Measurements from ENCODE around the gene LRMDA. TPM values are rescaled to one million over a fixed set of nuclear protein-coding genes. Genes with fewer than 3 reads are reported as not detected.

LRMDA gene
- polyA plus RNA-seq, 1 donor (not counting 4 experiments of a cell fraction or from before 2014, with no cell fraction given): not detected

DNA sequence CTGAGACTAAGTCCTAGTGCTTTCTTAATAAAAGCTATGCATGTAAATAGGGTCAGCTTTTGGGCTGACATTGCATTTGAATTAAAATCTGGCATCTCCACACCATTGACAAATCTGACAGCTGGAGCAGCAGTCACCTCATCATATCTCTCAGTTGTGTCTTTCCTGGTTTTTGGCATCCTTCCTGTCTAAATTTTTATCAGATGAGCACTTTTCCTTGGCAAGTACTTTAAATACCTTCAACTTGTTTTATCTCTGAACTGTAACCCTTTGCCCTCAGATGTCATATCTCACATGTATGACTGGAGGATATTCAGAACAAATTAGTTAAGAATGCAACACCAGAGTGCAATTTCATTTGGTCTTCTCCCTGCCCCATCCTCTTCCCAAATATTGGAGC lies 1066.2 kb downstream of the LRMDA start:
- peaks cover 6% of the 10 kb centered on the region for H3K4me1 ChIP-seq (ENCODE audit: control insufficient read depth, extremely low read depth, insufficient read depth, low read length)
- TF ChIP-seq EZH2 (IDR thresholded peaks at IDR 0.05; ENCODE audit: low read length): no peak
- TF ChIP-seq, protein P1, sequence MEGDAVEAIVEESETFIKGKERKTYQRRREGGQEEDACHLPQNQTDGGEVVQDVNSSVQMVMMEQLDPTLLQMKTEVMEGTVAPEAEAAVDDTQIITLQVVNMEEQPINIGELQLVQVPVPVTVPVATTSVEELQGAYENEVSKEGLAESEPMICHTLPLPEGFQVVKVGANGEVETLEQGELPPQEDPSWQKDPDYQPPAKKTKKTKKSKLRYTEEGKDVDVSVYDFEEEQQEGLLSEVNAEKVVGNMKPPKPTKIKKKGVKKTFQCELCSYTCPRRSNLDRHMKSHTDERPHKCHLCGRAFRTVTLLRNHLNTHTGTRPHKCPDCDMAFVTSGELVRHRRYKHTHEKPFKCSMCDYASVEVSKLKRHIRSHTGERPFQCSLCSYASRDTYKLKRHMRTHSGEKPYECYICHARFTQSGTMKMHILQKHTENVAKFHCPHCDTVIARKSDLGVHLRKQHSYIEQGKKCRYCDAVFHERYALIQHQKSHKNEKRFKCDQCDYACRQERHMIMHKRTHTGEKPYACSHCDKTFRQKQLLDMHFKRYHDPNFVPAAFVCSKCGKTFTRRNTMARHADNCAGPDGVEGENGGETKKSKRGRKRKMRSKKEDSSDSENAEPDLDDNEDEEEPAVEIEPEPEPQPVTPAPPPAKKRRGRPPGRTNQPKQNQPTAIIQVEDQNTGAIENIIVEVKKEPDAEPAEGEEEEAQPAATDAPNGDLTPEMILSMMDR (optimal IDR thresholded peaks at IDR 0.05 in 1 of 3, IDR thresholded peaks at IDR 0.05 in 1 of 3, conservative IDR thresholded peaks at IDR 0.05 in 1 of 3; ENCODE audit: extremely low read depth in 1 of 3, insufficient read depth in 2 of 3, low read length in 3 of 3): no peak
- dilution Hi-C loops (cut with MboI; ENCODE audit: extremely low pct_ligation_motif_present, low sequenced_read_pairs): no loop called here

GRCh38 chr10:76504823-76505222 lies 1073.4 kb downstream of the LRMDA start:
- H3K4me3 ChIP-seq (ENCODE audit: control insufficient read depth in 2 of 3, extremely low read depth in 1 of 3, insufficient read depth in 2 of 3, low read depth in 1 of 3, low read length in 3 of 3): no peak overlapping the region
- FAIRE-seq (no peak), DNase-seq (ENCODE audit: low read depth, low spot score) (no peak)
- no peaks in the 10 kb centered on the region for H3K4me1 ChIP-seq (ENCODE audit: control insufficient read depth, extremely low read depth, insufficient read depth, low read length)
- no peak overlapping the region for H2AFZ ChIP-seq (ENCODE audit: control insufficient read depth, low read length)
- dilution Hi-C loops (cut with MboI; ENCODE audit: extremely low pct_ligation_motif_present, low sequenced_read_pairs): no loop called here
- no peaks in the 10 kb centered on the region for H3K9me3 ChIP-seq (ENCODE audit: control insufficient read depth, low read depth, low read length)
- H3K36me3 ChIP-seq (ENCODE audit: control insufficient read depth in 2 of 2, extremely low read depth in 1 of 2, insufficient read depth in 2 of 2, low read length in 2 of 2): no peaks in the 10 kb centered on the region
- H3K4me2 ChIP-seq (ENCODE audit: control insufficient read depth, extremely low read depth, insufficient read depth, low read depth, low read length): no peak overlapping the region
- H3K9me1 ChIP-seq (ENCODE audit: control insufficient read depth, extremely low read depth, insufficient read depth, low read length): no peaks in the 10 kb centered on the region
- no peaks in the 10 kb centered on the region for H3K79me2 ChIP-seq (ENCODE audit: control insufficient read depth, insufficient read depth, low read length)
- H4K20me1 ChIP-seq (ENCODE audit: control insufficient read depth, extremely low read depth, insufficient read depth, low read length): no peaks in the 10 kb centered on the region
- TF ChIP-seq, protein P1 (optimal IDR thresholded peaks at IDR 0.05 in 1 of 3, IDR thresholded peaks at IDR 0.05 in 1 of 3, conservative IDR thresholded peaks at IDR 0.05 in 1 of 3; ENCODE audit: extremely low read depth in 1 of 3, insufficient read depth in 2 of 3, low read length in 3 of 3): no peak
- no peak for TF ChIP-seq EZH2 (IDR thresholded peaks at IDR 0.05; ENCODE audit: low read length)
- no peak overlapping the region for H3K9ac ChIP-seq (ENCODE audit: control insufficient read depth, extremely low read depth, insufficient read depth, low read length)
- no peak overlapping the region for H3K27ac ChIP-seq (ENCODE audit: control insufficient read depth, insufficient read depth, low read length)
- no peaks in the 10 kb centered on the region for H3K27me3 ChIP-seq (ENCODE audit: control insufficient read depth, extremely low read depth, insufficient read depth, low read length)

More for the DNA sequence above, 1066.2 kb downstream of the LRMDA start:
- H3K4me3 ChIP-seq (ENCODE audit: control insufficient read depth in 2 of 3, extremely low read depth in 1 of 3, insufficient read depth in 2 of 3, low read depth in 1 of 3, low read length in 3 of 3): no peak overlapping the region
- H4K20me1 ChIP-seq (ENCODE audit: control insufficient read depth, extremely low read depth, insufficient read depth, low read length): no peaks in the 10 kb centered on the region
- no peak overlapping the region for H2AFZ ChIP-seq (ENCODE audit: control insufficient read depth, low read length)
- no peaks in the 10 kb centered on the region for H3K27me3 ChIP-seq (ENCODE audit: control insufficient read depth, extremely low read depth, insufficient read depth, low read length)
- no peak overlapping the region for H3K9ac ChIP-seq (ENCODE audit: control insufficient read depth, extremely low read depth, insufficient read depth, low read length)
- H3K9me3 ChIP-seq (ENCODE audit: control insufficient read depth, low read depth, low read length): peaks cover 4% of the 10 kb centered on the region
- no peak overlapping the region for H3K4me2 ChIP-seq (ENCODE audit: control insufficient read depth, extremely low read depth, insufficient read depth, low read depth, low read length)
- no peak for DNase-seq (ENCODE audit: low read depth, low spot score)
- H3K79me2 ChIP-seq (ENCODE audit: control insufficient read depth, insufficient read depth, low read length): no peaks in the 10 kb centered on the region
- H3K9me1 ChIP-seq (ENCODE audit: control insufficient read depth, extremely low read depth, insufficient read depth, low read length): no peaks in the 10 kb centered on the region
- H3K27ac ChIP-seq (ENCODE audit: control insufficient read depth, insufficient read depth, low read length): no peak overlapping the region
- no peaks in the 10 kb centered on the region for H3K36me3 ChIP-seq (ENCODE audit: control insufficient read depth in 2 of 2, extremely low read depth in 1 of 2, insufficient read depth in 2 of 2, low read length in 2 of 2)
- FAIRE-seq: no peak

Measured in keratinocyte (primary cell).